Measurements from ENCODE around the gene HLA-DQA2. TPM values are rescaled to one million over a fixed set of nuclear protein-coding genes. Genes with fewer than 3 reads are reported as not detected.

The HLA-DQA2 gene
- total RNA-seq, 1 experiment from 2014 or later: not detected

- Histone ChIP-seq H3K27ac (ENCODE audit: insufficient read length, low read depth, low read length) (no peak overlapping the region), H3K9me3 (ENCODE audit: control insufficient read depth, low read depth, low read length) (no peaks in the 10 kb centered on the region), H3K79me1 (ENCODE audit: insufficient read depth, low read depth, low read length, poor library complexity, severe bottlenecking) (no peaks in the 10 kb centered on the region), H3K79me2 (ENCODE audit: insufficient read depth, low read length) (no peaks in the 10 kb centered on the region; the same call in 1 of the 2 replicates), H3K4ac (ENCODE audit: low read depth, low read length) (no peak overlapping the region), H2BK20ac (ENCODE audit: low read depth, low read length, poor library complexity, severe bottlenecking) (no peak overlapping the region), H3K56ac (ENCODE audit: insufficient read length, low read depth, low read length) (no peak overlapping the region), H4K5ac (ENCODE audit: insufficient read length, low read depth, low read length) (no peak overlapping the region), H3K9ac (ENCODE audit: extremely low read depth, insufficient read length, low read length) (no peak overlapping the region), H3K18ac (ENCODE audit: insufficient read length, low read depth, low read length) (no peak overlapping the region), H3T11ph (ENCODE audit: low read length) (no peak overlapping the region), H3K14ac (ENCODE audit: insufficient read depth, low read length) (no peak overlapping the region), H3K4me2 (ENCODE audit: insufficient read depth, insufficient read length, low read length) (no peak overlapping the region), H3K23me2 (ENCODE audit: insufficient read length, low read depth, low read length, poor library complexity, severe bottlenecking) (no peaks in the 10 kb centered on the region), H2BK15ac (ENCODE audit: low read depth, low read length) (no peak overlapping the region), H4K20me1 (ENCODE audit: control insufficient read depth, insufficient read depth, insufficient read length) (no peaks in the 10 kb centered on the region), H2AFZ (ENCODE audit: low read length) (no peak overlapping the region), H2BK5ac (ENCODE audit: insufficient read length, low read length) (no peak overlapping the region), H4K8ac (replicated peaks; ENCODE audit: insufficient read length, low read depth, low read length) (no peak overlapping the region), H3K27me3 (ENCODE audit: insufficient read depth, low read length) (no peaks in the 10 kb centered on the region), H2BK120ac (ENCODE audit: low read depth, low read length, poor library complexity, severe bottlenecking) (no peak overlapping the region), H2AK5ac (ENCODE audit: insufficient read length, low read length) (no peak overlapping the region), H3K4me1 (ENCODE audit: insufficient read depth, low read length) (no peaks in the 10 kb centered on the region), H2BK12ac (ENCODE audit: insufficient read length, low read depth, low read length) (no peak overlapping the region), H3K23ac (ENCODE audit: insufficient read length, low read depth, low read length) (no peak overlapping the region), H4K91ac (ENCODE audit: insufficient read length, low read depth, low read length) (no peak overlapping the region)
- TF ChIP-seq, protein P1, sequence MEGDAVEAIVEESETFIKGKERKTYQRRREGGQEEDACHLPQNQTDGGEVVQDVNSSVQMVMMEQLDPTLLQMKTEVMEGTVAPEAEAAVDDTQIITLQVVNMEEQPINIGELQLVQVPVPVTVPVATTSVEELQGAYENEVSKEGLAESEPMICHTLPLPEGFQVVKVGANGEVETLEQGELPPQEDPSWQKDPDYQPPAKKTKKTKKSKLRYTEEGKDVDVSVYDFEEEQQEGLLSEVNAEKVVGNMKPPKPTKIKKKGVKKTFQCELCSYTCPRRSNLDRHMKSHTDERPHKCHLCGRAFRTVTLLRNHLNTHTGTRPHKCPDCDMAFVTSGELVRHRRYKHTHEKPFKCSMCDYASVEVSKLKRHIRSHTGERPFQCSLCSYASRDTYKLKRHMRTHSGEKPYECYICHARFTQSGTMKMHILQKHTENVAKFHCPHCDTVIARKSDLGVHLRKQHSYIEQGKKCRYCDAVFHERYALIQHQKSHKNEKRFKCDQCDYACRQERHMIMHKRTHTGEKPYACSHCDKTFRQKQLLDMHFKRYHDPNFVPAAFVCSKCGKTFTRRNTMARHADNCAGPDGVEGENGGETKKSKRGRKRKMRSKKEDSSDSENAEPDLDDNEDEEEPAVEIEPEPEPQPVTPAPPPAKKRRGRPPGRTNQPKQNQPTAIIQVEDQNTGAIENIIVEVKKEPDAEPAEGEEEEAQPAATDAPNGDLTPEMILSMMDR (conservative IDR thresholded peaks at IDR 0.05): no peak
- peaks cover 3 to 6% of the 10 kb centered on the region in 2 experiments; a peak in 3 of 4 replicates for H3K4me1 Mint-ChIP-seq
- H3K9me3 Mint-ChIP-seq: peaks cover 4 to 13% of the 10 kb centered on the region in 2 experiments; a peak in 3 of 5 replicates
- H3K27ac Mint-ChIP-seq: no peak overlapping the region
- peaks cover 0 to 4% (median 4%) of the 10 kb centered on the region in 3 experiments; a peak in 1 of 7 replicates for H3K36me3 Mint-ChIP-seq (ENCODE audit: insufficient read depth in 1 of 3, low read depth in 3 of 3)
- no peaks in the 10 kb centered on the region; the same call in 1 of the 2 replicates for H3K27me3 Mint-ChIP-seq (ENCODE audit: low read depth)
- H3K4me3 Mint-ChIP-seq: no peak overlapping the region
- WGBS (ENCODE audit: extremely low coverage, insufficient read length, low lambda C conversion rate): no CpG with 5 or more reads among the region's 1 CpG
- no peak for DNase-seq
Observed at GRCh38 chr6:32774426-32774825, 33.2 kb downstream of the HLA-DQA2 start.

Measured in H9 (cell line).